Mononuclear cell (primary cell): ENCODE measurements around the gene ATG13. TPM values are rescaled to one million over a fixed set of nuclear protein-coding genes. Genes with fewer than 3 reads are reported as not detected.
A peak's percentile ranks its signal among the peaks of the same experiment; 100 is the strongest.

ENCODE experiments used
- H3K27me3 ChIP-seq: 2 replicates; pipeline ENCODE4 v1.6.0; 2011; ENCODE audit warnings: low read length, control low read depth; ENCODE audit not compliant: insufficient read depth
- H3K4me1 ChIP-seq: 2 replicates; pipeline ENCODE4 v1.5.1; 2011; ENCODE audit warnings: mild to moderate bottlenecking, low read length, control low read depth; ENCODE audit not compliant: insufficient read depth
- H3K4me3 ChIP-seq: 2 replicates; pipeline ENCODE4 v1.5.1; 2011; ENCODE audit warnings: mild to moderate bottlenecking, low read length, moderate library complexity
- H3K9me3 ChIP-seq: 2 replicates; pipeline ENCODE4 v1.5.1; 2011; ENCODE audit warnings: low read depth, mild to moderate bottlenecking, control low read depth, low read length
- total RNA-seq: library from RNA; depleted of rRNA; stranded (reverse); fragments of >200 nt; gene quantifications from one replicate; pipeline ENCODE4 v1.2.3, GENCODE V29; 2012

ATG13 gene
- total RNA-seq, 1 donor = 93.3 TPM

DNA sequence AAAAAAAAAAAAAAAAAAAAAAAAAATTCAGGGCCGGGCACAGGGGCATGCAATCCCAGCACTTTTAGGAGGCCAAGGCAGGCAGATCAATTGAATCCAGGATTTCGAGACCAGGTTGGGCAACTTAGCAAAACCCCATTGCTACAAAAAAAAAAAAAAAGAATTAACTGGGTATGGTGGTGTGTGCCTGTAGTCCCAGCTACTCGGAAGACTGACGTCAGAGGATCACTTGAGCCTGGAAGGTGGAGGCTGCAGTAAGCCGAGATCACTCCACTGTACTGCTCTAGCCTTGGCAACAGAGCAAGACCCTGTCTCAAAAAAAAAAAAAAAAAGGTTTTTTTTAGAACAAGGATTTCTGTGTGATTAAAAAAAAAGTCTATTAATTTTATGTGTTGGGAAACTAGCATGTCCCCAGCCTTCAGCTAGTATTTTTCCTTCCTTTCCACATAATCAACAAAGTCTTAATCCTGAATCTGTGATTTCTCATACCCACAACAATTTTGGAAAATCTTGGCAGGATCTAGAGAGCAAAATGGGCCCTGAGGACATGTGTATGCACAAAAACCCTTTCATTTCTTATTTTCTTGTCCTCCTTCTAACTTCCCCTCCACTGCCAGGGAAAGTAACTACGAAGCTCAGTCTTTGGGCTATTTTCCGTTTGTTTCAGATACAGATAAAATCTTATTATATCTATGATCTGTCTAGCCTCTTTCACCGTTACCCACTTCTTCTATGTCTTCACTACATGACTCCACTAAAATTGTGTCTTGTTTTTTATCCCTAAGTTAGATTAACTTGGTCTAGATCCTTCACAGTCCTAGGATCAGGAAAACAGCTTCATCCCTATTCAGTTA, 17.8 kb upstream of the ATG13 start:
- Histone ChIP-seq H3K4me1 (no peaks in the 10 kb centered on the region), H3K27me3 (no peaks in the 10 kb centered on the region), H3K4me3 (no peak overlapping the region), H3K9me3 (no peaks in the 10 kb centered on the region)

DNA sequence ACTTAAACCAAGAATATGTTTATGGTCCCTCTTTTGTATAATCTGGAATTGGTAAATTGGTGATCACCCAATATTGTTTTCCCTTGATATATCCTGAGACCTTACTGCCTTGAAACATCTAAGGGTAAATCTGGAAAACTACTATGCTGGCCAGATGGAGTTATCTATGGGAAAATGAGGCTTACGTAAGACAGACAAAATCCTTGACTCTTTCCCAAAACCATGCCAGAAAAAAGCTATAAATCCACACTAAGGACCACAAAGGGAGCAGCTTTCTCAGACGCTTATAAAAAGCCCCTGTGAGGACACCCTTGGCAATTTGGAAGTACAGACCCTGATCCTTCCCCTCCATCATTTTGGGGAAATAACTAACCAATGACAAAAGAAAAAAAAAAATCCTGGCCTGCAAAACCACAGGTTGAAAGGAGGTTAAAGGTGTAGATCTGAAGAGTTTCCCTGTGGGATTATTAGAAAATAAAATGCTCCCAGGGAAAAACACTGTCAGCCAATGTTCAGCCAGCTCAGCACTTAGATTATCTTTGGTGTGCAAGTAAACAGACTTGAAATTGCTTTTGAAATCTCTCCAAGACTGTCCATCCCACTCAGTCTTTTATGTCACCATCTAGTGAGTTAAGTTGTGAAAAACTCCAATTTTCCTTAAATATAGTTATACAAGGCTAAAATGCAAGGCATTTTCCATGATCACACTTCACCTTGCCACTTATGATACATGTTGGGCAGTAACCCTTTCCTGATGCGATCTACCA, 17.0 kb upstream of the ATG13 start:
- H3K4me1 ChIP-seq = no peaks in the 10 kb centered on the region
- H3K27me3 ChIP-seq = no peaks in the 10 kb centered on the region
- H3K9me3 ChIP-seq = no peaks in the 10 kb centered on the region
- no peak overlapping the region for H3K4me3 ChIP-seq

DNA sequence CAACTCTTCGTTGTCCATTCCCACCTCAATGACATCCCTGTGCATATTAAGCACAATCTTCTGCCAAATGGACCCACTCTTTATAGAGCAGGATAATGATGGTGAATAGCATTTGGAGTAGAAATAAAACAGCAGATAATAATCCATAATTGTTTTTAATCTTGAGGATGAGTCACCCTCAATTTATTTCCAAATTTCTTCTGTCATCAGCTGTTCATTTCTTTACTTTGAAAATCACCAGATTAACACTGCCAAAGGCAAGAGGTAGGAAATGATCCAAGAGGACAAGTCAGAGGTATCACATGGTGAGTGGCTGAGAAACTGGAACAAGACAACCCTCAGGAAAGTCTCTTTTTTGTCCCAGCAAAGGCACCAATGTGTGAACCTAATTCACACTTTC, 16.2 kb upstream of the ATG13 start:
- Histone ChIP-seq H3K4me3 (no peak overlapping the region), H3K27me3 (no peaks in the 10 kb centered on the region), H3K4me1 (no peaks in the 10 kb centered on the region), H3K9me3 (no peaks in the 10 kb centered on the region)

DNA sequence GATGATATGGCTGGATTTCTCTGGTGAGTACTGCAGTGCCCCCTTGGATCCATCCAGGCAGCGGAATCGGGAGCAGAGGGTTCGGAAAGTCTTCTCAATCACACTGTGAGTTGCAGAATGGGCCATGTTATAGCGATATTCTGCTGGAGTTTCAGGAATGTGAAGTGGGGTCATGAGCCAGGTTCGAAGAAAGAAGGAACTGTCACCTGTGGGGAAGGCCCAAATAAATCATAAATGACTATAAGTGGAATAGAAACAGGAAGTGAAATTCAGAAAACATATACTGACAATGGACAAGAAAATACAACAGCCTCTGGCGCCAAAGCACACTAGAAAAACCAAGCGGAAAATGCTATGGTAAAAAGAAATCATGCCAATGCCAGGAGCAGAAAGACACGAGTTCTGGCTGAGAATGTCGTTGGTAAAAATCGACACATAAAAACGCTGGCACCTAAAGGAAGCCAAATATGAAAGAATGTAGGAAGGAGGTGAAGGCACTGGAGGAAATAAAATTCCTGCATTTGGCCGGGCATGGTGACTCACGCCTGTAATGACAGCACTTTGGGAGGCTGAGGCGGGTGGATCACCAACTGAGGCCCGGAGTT, 13.5 kb upstream of the ATG13 start:
- H3K4me1 ChIP-seq = no peaks in the 10 kb centered on the region
- H3K9me3 ChIP-seq = no peaks in the 10 kb centered on the region
- no peaks in the 10 kb centered on the region for H3K27me3 ChIP-seq
- H3K4me3 ChIP-seq = no peak overlapping the region

DNA sequence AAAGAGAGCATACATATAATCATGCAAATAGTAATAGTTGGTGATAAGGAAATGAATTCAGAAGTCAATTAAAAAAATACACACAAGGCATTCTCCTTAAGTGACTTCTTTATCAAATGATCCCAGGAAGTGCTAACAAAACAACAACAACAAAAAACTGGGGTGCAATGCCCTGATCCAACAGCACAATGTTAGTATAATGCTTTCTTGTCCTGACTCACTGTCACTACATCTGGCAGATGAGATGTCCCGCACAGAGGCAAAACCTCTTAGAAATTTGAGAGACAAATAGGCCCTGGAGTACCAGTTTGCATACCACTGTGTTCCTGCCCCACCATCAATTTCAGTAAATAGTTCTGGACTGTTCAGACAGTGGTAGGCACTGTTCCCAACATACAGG, 12.6 kb upstream of the ATG13 start:
- Histone ChIP-seq H3K4me1 (no peaks in the 10 kb centered on the region), H3K27me3 (no peaks in the 10 kb centered on the region), H3K4me3 (no peak overlapping the region), H3K9me3 (no peaks in the 10 kb centered on the region)

DNA sequence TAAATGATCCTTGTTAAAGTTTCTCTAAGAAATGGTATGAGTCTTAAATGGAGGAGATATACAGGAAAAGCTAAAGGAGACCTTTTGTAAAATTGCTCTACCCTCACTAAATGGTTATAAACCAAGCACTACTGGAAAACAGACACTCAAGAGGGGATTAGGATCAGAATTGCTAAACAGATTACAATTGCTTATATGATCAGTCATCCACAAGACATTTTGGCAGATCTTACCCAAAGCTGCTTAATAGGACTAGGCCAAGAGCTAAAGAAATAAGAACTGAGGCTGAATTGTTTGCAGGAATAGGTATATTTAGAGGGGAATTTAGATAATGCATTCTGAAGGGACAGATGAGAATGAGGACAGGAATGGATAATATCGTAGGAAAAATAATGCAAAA, 9.8 kb upstream of the ATG13 start:
- Histone ChIP-seq H3K4me3 (no peak overlapping the region), H3K27me3 (no peaks in the 10 kb centered on the region), H3K9me3 (no peaks in the 10 kb centered on the region), H3K4me1 (no peaks in the 10 kb centered on the region)

DNA sequence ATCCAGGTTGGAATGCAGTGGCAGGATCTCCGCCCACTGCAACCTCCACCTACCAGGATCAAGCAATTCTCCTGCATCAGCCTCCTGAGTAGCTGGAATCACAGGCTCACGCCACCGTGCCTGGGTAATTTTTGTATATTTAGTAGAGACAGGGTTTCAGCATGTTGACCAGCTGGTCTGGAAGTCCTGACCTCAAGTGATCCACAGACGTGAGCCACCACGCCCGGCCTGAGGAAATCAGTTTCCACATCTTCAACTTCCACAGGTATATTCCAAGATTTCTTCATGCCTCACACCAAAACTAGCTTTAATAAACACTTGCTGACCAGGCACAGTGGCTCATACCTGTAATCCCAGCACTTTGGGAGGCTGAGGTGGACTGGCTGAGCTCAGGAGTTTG, 8.0 kb upstream of the ATG13 start:
- H3K27me3 ChIP-seq = no peaks in the 10 kb centered on the region
- no peak overlapping the region for H3K4me3 ChIP-seq
- H3K9me3 ChIP-seq = no peaks in the 10 kb centered on the region
- H3K4me1 ChIP-seq = no peaks in the 10 kb centered on the region

DNA sequence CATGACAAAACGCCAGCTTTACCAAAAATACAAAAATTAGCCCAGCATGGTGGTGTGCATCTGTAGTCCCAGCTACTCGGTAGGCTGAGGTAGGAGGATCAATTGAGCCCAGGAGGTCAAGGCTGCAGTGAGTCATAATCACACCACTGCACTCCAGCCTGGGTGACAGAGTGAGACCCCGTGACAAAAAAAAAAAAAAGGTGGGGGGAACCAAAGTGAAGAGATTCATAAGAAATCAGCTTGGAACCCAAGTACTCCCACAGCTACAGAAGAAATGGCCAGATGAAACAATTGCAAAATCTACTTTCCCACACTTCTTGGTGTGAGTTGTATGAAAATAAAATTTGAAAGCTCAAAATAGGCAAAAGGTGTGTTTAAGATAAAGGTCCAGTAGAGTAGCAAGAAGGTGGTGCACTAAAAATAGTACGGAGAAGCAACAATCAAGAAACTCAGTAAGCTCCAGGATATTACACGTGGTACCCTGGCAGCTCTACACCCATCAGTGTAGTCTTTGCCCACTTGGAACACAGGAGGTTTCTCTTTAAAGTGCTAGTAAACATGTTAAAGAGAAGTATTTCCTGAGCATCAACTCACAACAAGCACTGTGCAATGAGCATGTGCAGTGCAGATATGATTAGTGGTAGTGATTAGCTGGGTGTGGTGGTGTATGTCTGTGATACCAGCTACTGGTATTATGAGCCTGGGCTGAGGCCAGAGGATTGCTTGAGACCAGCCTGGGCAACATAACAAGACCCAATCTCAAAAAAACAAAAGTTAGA, 5.6 kb upstream of the ATG13 start:
- Histone ChIP-seq H3K27me3 (no peaks in the 10 kb centered on the region), H3K4me3 (no peak overlapping the region), H3K9me3 (no peaks in the 10 kb centered on the region), H3K4me1 (peaks cover 14% of the 10 kb centered on the region)

DNA sequence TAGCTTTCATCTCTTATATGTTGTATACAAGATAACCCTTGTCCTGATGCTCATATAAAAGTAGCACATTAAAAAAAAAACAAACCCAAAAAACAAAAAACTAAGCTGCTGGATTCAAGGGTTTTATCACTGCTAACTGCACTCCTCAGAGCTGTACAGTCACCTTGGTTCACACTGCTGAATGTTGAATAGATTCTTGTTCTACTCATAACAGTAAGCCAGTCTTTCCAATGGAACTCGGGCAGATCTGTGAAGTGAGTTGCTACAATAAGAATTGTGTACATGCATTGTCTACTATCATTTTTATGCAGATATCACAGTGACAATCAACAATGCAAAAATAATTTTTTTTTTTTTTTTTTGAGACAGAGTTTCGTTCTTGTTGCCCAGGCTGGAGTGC, 5.0 kb upstream of the ATG13 start:
- Histone ChIP-seq H3K9me3 (no peaks in the 10 kb centered on the region), H3K4me1 (peaks cover 15% of the 10 kb centered on the region), H3K4me3 (no peak overlapping the region), H3K27me3 (no peaks in the 10 kb centered on the region)

DNA sequence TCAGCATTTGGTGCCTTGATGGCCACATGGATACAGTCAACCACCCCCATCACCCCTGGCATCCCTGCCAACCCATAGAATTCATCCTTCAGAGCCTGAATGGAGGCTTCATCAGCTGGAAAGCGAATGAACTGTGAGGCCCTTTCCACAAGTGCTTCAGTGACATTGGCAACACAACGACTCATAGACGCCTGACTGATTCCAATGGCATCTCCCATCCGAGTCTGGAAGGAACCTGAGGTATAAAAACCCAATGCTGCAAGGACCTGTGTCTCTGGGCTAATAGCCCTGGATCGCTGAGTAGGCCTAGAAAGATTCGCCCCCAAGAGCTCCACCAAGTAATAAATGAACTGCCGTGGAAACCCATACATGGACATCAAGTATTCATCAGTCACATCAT, 1.6 kb upstream of the ATG13 start:
- Histone ChIP-seq H3K4me1 (peaks cover 37% of the 10 kb centered on the region), H3K27me3 (no peaks in the 10 kb centered on the region), H3K4me3 (no peak overlapping the region), H3K9me3 (no peaks in the 10 kb centered on the region)

DNA sequence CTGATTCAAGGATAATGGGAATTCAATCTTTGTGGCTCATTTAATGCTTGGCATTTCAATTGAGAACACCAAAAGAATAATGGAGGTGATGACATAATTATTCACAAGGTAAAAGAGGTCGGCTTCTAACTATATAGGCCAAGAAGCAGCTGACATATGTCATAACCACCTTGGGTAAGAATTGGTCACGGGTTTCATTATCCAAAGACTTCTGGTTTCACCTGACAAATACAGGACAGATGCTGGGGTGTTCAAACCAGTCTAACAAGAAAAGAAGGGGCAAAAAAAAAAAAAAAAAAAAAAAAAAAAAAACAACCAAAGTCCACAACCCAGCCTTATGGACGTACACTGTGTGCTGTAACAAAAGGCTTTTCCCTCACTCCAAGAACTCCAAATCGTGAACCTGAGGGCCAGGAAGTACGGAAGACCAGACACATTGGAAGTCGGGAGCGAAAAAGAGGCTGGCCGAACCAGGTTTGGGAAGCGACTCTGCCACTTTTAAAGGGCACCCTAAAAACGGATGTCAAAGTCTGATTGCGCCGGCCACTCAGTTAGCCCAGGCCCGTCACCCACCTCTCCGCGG, 711 bp upstream of the ATG13 start:
- Histone ChIP-seq H3K9me3 (no peaks in the 10 kb centered on the region), H3K4me1 (peaks cover 37% of the 10 kb centered on the region), H3K27me3 (no peaks in the 10 kb centered on the region), H3K4me3 (peak overlapping the region; percentile 86)

DNA sequence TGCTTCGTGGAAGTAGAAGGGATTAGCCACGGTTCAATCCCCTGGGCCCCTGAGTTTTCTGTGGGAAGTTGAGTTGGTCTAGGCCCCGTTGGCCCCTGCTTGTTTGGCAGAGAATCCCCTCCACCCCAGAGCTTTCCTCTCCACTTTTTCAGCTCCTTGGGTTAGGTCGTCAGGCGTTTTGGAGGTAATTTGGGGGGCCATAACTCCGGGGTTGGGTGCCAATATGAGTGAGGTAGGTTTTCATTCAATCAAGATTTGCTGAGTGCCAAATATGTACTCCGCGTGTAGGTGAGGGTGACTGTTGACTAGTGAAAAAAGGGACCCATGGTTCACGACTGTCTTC, 590 bp downstream of the ATG13 start:
- H3K9me3 ChIP-seq = no peaks in the 10 kb centered on the region
- H3K27me3 ChIP-seq = no peaks in the 10 kb centered on the region
- H3K4me3 ChIP-seq = peak overlapping the region; percentile 86
- H3K4me1 ChIP-seq = peaks cover 37% of the 10 kb centered on the region

DNA sequence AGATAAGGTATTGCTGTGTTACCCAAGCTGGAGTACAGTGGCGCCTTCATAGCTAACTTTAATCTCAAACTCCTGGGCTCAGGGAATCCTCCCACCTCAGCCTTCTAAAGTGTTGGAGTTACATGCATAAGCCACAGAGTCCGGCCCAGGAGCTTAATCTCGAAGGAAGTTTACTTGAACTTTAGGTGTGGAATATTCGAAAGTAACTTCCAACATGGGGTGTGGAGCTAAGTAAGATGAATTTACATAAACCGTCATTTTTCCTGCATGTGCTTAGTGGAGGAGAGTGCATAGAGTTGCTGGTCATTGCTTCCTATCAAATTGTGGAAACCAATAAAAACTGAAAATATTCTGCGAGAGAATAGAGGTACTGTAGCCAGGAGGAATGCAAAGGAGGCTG, 1.5 kb downstream of the ATG13 start:
- Histone ChIP-seq H3K4me3 (no peak overlapping the region), H3K9me3 (no peaks in the 10 kb centered on the region), H3K27me3 (no peaks in the 10 kb centered on the region), H3K4me1 (peaks cover 37% of the 10 kb centered on the region)

DNA sequence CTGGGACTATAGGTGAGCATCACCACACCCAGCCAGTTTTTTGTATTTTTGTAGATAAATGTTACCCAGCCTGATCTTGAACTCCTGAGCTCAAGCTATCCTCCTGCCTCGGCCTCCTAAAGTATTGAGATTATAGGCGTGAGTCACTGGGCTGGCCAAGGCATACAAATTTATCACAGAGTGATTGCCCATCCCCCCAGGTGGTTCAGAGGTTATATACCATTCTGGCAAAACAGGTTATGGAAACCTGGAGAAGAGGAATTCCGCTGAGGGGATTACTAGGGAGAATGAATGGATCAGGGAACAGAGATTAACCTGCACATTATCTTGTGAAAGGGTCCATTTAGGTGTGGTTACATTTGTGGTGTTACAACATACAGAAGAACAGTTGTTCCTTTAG, 8.1 kb downstream of the ATG13 start:
- Histone ChIP-seq H3K4me1 (no peaks in the 10 kb centered on the region), H3K9me3 (no peaks in the 10 kb centered on the region), H3K27me3 (no peaks in the 10 kb centered on the region), H3K4me3 (no peak overlapping the region)

DNA sequence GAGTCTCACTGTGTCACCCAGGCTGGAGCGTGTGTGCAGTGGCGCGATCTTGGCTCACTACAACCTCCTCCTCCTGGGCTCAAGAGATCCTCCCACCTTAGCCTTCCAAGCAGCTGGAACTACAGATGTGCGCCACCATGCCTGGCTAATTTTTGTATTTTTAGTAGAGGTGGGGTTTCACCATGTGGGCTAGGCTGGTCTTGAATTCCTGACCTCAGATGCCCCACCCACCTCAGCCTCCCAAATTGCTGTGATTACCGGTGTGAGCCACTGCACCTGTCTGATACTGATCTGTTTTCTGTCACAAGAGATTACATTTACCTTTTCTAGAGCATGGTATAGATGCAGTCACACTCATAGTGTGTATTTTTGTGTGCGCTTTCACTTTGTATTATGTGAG, 11.6 kb downstream of the ATG13 start:
- no peaks in the 10 kb centered on the region for H3K9me3 ChIP-seq

More for the DNA sequence above, 11.6 kb downstream of the ATG13 start:
- Histone ChIP-seq H3K4me1 (no peaks in the 10 kb centered on the region), H3K4me3 (no peak overlapping the region), H3K27me3 (no peaks in the 10 kb centered on the region)
